Measurements from ENCODE around the gene CHST3.

CHST3 gene

DNA sequence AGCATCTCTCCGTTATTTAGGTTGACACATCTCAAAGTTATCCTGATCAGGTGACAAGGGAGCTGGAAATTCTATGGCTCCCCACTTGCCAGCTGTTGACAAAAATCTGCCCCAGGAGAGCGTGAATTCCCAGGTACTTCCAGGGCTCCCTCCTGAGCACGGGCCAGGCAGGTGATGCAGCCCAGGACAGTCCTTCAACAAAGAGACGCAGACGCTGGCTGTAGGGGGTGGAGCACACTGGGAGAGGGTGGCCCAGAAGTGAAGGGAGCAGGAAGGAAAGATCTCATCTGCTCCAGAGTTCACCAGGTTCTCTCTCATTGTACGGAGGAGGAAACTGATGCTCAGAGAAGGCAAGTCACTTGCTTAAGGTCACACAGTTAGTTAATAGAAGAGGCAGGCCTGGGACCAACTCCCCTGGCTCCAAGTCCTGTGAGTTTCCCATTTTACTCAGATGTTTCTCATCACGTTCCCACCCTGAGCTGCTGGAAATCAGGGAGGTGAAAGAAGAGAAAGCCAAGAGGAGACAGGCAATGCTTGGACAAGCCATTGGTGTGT is 41.0 kb upstream of the CHST3 start:
- TF ChIP-seq, protein P1, sequence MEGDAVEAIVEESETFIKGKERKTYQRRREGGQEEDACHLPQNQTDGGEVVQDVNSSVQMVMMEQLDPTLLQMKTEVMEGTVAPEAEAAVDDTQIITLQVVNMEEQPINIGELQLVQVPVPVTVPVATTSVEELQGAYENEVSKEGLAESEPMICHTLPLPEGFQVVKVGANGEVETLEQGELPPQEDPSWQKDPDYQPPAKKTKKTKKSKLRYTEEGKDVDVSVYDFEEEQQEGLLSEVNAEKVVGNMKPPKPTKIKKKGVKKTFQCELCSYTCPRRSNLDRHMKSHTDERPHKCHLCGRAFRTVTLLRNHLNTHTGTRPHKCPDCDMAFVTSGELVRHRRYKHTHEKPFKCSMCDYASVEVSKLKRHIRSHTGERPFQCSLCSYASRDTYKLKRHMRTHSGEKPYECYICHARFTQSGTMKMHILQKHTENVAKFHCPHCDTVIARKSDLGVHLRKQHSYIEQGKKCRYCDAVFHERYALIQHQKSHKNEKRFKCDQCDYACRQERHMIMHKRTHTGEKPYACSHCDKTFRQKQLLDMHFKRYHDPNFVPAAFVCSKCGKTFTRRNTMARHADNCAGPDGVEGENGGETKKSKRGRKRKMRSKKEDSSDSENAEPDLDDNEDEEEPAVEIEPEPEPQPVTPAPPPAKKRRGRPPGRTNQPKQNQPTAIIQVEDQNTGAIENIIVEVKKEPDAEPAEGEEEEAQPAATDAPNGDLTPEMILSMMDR (conservative IDR thresholded peaks at IDR 0.05; ENCODE audit: control insufficient read depth, insufficient read depth, low read depth, low read length), result no peak
- H3K4me3 ChIP-seq (ENCODE audit: control insufficient read depth, low read depth, low read length), result no peak overlapping the region
- no peak for DNase-seq (ENCODE audit: low read depth)

DNA sequence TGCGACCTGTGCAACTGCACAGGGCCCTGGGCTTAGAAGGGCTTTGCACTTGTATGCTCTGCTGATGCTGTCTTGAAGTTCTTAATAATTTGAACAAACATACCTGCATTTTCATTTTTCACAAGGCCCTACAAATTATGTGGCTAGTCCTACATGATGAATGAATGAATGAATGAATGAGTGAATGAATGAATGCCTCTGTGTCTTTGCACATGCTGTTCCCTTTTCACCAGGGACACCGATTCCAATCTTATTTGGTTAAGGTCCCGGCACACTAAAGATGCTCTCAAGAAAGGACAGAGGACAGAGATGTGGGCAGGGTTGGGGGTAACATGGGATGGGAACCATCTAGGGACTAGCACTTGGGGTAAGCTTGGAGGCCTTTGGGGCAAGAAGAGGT is 39.4 kb upstream of the CHST3 start:
- no peak for DNase-seq (ENCODE audit: low read depth)
- TF ChIP-seq, protein P1 (conservative IDR thresholded peaks at IDR 0.05; ENCODE audit: control insufficient read depth, insufficient read depth, low read depth, low read length), result no peak
- no peak overlapping the region for H3K4me3 ChIP-seq (ENCODE audit: control insufficient read depth, low read depth, low read length)

DNA sequence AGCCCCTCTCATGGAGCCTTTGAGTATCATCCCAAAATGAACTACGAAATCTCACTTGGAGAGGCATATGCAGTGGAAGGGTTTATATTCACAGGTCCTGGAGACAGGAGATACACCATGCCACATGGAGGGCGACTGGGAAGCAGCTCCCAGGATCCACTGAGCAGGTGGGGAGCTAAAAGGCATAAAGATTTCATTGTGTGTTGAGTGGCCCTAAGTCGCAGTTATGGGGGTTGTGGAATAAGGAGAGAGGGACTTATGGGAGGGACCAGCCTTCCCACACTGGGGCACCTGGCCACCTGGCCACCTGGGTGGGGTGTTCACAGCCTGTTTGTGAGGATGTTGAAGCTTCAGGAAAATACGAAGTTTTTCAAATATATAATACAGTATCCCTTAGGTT is 37.0 kb upstream of the CHST3 start:
- TF ChIP-seq, protein P1 (conservative IDR thresholded peaks at IDR 0.05; ENCODE audit: control insufficient read depth, insufficient read depth, low read depth, low read length), result no peak
- DNase-seq (ENCODE audit: low read depth), result no peak
- no peak overlapping the region for H3K4me3 ChIP-seq (ENCODE audit: control insufficient read depth, low read depth, low read length)

DNA sequence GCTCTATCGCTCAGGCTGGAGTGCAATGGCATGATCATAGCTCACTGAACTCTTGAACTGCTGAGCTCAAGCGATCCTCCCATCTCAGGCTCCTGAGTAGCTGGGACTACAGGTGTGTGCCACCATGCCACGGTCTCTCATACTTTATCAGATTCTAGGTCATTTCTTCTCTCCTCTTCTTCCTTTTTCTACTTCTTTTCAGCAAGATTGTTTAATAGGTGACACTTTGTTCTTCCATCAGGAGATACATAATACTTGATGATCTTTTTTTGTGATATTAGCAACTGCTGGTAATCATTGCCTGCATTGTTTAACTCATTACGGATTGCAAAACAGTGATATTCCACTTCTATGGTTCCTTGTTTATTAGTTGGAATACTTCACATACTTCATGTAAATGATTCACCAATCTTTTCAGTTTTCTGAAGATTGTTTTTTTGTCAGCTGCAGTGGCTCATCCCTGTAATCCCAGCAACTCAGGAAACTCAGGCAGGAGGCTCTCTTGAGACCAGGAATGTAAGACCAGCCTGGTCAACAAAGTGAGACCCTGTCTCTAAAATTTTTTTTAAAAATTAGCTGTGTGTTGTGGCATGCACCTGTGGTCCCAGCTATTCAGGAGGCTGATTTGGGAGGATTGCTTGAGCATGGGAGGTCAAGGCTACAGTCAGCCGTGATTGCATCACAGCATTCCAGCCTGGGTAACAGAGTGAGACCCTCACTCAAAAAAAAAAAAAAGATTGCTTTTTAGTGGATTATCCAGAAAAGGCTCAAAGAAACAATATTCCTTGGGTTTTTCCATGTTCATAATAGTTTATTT is 36.2 kb upstream of the CHST3 start:
- no peak overlapping the region for H3K4me3 ChIP-seq (ENCODE audit: control insufficient read depth, low read depth, low read length)
- DNase-seq (ENCODE audit: low read depth), result peak; percentile 38
- TF ChIP-seq, protein P1 (conservative IDR thresholded peaks at IDR 0.05; ENCODE audit: control insufficient read depth, insufficient read depth, low read depth, low read length), result no peak

DNA sequence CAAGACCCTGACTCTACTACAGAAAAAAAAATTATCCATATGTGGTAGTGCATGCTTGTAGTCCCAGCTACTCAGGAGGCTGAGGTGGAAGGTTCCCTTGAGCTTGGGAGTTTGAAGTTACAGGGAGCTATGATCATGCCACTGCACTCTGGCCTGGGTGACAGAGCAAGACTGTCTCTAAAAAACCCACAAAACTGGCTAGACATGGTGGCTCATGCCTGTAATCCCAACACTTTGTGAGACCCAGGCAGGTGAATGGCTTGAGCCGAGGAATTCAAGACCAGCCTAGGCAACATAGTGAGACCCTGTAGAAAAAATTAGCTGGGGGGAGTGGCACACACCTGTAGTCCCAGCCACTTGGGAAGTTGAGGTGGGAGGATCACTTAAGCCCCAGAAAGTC is 32.9 kb upstream of the CHST3 start:
- DNase-seq (ENCODE audit: low read depth), result no peak
- TF ChIP-seq, protein P1 (conservative IDR thresholded peaks at IDR 0.05; ENCODE audit: control insufficient read depth, insufficient read depth, low read depth, low read length), result no peak
- no peak overlapping the region for H3K4me3 ChIP-seq (ENCODE audit: control insufficient read depth, low read depth, low read length)

DNA sequence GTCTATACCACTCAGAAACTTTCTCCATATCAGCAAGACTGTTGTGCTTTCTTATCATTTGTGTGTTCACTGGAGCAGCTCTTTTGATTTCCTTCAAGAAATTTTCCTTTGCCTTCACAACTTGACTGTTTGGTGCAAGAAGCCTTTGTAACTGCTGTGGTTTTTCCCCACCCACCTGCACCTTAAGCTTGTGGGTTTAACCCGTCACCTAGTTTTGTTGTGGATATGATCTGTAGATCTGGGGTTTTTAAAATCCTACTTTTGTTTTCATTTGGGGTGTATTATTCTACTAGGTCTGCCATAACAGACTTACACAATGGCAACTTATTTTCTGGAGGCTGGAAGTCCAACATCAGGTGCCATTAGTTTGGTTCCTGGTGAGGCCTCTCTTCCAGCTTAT is 30.5 kb upstream of the CHST3 start:
- DNase-seq (ENCODE audit: low read depth), result no peak
- H3K4me3 ChIP-seq (ENCODE audit: control insufficient read depth, low read depth, low read length), result no peak overlapping the region
- TF ChIP-seq, protein P1 (conservative IDR thresholded peaks at IDR 0.05; ENCODE audit: control insufficient read depth, insufficient read depth, low read depth, low read length), result no peak
